Measurements from ENCODE around the gene CDKAL1. TPM values are rescaled to one million over a fixed set of nuclear protein-coding genes. Genes with fewer than 3 reads are reported as not detected.

CDKAL1 gene
- total RNA-seq, 1 donor from 2014 or later: 9.6 TPM

GRCh38 chr6:21147995-21148394 is 613.7 kb downstream of the CDKAL1 start:
- no peak overlapping the region for H3K27ac Mint-ChIP-seq (ENCODE audit: unreplicated experiment)
- H3K4me1 Mint-ChIP-seq (ENCODE audit: low read depth): no peaks in the 10 kb centered on the region
- no peak overlapping the region for H3K4me3 Mint-ChIP-seq (ENCODE audit: unreplicated experiment)
- H3K27me3 Mint-ChIP-seq (ENCODE audit: low read depth): no peaks in the 10 kb centered on the region
- H3K9me3 Mint-ChIP-seq (ENCODE audit: low read depth): no peaks in the 10 kb centered on the region
- TF ChIP-seq, protein P1, sequence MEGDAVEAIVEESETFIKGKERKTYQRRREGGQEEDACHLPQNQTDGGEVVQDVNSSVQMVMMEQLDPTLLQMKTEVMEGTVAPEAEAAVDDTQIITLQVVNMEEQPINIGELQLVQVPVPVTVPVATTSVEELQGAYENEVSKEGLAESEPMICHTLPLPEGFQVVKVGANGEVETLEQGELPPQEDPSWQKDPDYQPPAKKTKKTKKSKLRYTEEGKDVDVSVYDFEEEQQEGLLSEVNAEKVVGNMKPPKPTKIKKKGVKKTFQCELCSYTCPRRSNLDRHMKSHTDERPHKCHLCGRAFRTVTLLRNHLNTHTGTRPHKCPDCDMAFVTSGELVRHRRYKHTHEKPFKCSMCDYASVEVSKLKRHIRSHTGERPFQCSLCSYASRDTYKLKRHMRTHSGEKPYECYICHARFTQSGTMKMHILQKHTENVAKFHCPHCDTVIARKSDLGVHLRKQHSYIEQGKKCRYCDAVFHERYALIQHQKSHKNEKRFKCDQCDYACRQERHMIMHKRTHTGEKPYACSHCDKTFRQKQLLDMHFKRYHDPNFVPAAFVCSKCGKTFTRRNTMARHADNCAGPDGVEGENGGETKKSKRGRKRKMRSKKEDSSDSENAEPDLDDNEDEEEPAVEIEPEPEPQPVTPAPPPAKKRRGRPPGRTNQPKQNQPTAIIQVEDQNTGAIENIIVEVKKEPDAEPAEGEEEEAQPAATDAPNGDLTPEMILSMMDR (IDR thresholded peaks at IDR 0.05): no peak
- DNase-seq (ENCODE audit: low spot score): no peak
- H3K36me3 Mint-ChIP-seq (ENCODE audit: low read depth): no peaks in the 10 kb centered on the region

- H3K9me3 Mint-ChIP-seq (ENCODE audit: low read depth): no peaks in the 10 kb centered on the region
- no peak overlapping the region for H3K27ac Mint-ChIP-seq (ENCODE audit: unreplicated experiment)
- no peaks in the 10 kb centered on the region for H3K4me1 Mint-ChIP-seq (ENCODE audit: low read depth)
- no peaks in the 10 kb centered on the region for H3K27me3 Mint-ChIP-seq (ENCODE audit: low read depth)
- TF ChIP-seq, protein P1 (IDR thresholded peaks at IDR 0.05): no peak
- no peak for DNase-seq (ENCODE audit: low spot score)
- no peaks in the 10 kb centered on the region for H3K36me3 Mint-ChIP-seq (ENCODE audit: low read depth)
- H3K4me3 Mint-ChIP-seq (ENCODE audit: unreplicated experiment): no peak overlapping the region
Measured at GRCh38 chr6:21149470-21149869, 615.2 kb downstream of the CDKAL1 start.

DNA sequence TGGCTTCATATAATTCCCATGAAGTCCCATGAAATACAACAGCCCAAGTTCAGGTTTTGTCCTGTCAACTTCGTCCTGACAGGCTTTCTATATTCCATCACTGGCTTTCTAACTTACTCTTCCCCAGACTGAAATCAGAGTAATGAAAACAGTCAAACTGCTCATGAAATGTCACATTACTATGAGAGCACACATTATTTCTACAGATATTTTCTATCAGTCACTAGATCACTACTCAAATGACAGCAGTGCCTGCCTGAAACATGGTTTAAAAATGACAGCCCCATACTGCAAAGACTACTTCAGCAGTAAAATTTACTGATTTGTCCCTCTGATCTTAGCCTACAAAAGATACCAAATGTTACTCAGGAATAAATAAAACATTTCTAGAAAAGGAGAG is 616.4 kb downstream of the CDKAL1 start:
- Mint-ChIP-seq H3K27me3 (ENCODE audit: low read depth) (no peaks in the 10 kb centered on the region), H3K4me1 (ENCODE audit: low read depth) (no peaks in the 10 kb centered on the region), H3K9me3 (ENCODE audit: low read depth) (no peaks in the 10 kb centered on the region), H3K36me3 (ENCODE audit: low read depth) (no peaks in the 10 kb centered on the region), H3K4me3 (ENCODE audit: unreplicated experiment) (no peak overlapping the region), H3K27ac (ENCODE audit: unreplicated experiment) (no peak overlapping the region)
- no peak for DNase-seq (ENCODE audit: low spot score)
- TF ChIP-seq, protein P1 (IDR thresholded peaks at IDR 0.05): no peak

DNA sequence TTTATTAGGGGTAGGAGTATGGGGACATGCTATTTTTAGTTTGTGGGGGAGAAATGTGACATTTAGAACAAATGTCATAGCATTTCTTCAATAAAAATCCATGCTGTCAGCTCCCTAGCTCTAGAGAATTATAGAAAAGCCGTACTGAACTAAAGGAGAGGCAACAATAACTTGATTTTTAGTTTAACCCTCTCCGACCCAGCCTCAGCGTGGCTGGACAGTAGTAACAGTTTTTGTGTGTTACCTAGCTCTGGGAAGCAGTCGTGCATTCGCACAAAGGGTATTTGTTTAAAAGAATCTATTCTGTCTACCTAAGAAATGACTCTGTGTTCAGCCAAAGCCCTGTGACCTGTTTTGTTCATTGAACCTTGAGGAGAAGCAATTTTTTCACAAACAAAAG is 616.9 kb downstream of the CDKAL1 start:
- Mint-ChIP-seq H3K4me1 (ENCODE audit: low read depth) (no peaks in the 10 kb centered on the region), H3K4me3 (ENCODE audit: unreplicated experiment) (no peak overlapping the region), H3K27ac (ENCODE audit: unreplicated experiment) (no peak overlapping the region), H3K9me3 (ENCODE audit: low read depth) (no peaks in the 10 kb centered on the region), H3K27me3 (ENCODE audit: low read depth) (no peaks in the 10 kb centered on the region), H3K36me3 (ENCODE audit: low read depth) (no peaks in the 10 kb centered on the region)
- DNase-seq (ENCODE audit: low spot score): no peak
- TF ChIP-seq, protein P1 (IDR thresholded peaks at IDR 0.05): no peak

DNA sequence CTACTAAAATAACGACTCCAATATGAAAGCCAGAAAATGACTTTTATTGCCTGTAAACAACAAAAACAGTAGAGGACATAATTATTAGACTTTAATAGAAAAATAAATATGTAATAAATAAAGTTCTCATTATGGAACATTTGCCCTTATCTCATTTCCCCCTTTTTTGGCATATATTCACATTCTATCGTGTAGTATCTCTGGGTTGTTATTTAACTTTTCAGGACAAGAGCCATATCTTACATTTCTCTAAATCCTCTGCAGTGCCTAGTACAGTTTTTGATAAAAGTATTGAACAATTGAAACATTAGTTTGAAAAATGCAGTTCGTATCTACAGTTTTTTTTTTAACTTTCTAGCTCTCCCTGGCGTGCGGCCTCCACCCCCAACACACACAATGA is 617.3 kb downstream of the CDKAL1 start:
- TF ChIP-seq, protein P1 (IDR thresholded peaks at IDR 0.05): no peak
- no peak for DNase-seq (ENCODE audit: low spot score)
- H3K36me3 Mint-ChIP-seq (ENCODE audit: low read depth): peaks cover 2% of the 10 kb centered on the region
- no peak overlapping the region for H3K27ac Mint-ChIP-seq (ENCODE audit: unreplicated experiment)
- no peaks in the 10 kb centered on the region for H3K27me3 Mint-ChIP-seq (ENCODE audit: low read depth)
- H3K4me3 Mint-ChIP-seq (ENCODE audit: unreplicated experiment): no peak overlapping the region
- no peaks in the 10 kb centered on the region for H3K4me1 Mint-ChIP-seq (ENCODE audit: low read depth)
- no peaks in the 10 kb centered on the region for H3K9me3 Mint-ChIP-seq (ENCODE audit: low read depth)
